Measurements from ENCODE around the gene AFAP1L1. TPM values are rescaled to one million over a fixed set of nuclear protein-coding genes. Genes with fewer than 3 reads are reported as not detected.

The AFAP1L1 gene
- total and polyA plus RNA-seq, 10 of the 15 experiments (the other 5 are each of a cell fraction or from before 2014, with no cell fraction given) = 0.11 TPM; not detected in 9

DNA sequence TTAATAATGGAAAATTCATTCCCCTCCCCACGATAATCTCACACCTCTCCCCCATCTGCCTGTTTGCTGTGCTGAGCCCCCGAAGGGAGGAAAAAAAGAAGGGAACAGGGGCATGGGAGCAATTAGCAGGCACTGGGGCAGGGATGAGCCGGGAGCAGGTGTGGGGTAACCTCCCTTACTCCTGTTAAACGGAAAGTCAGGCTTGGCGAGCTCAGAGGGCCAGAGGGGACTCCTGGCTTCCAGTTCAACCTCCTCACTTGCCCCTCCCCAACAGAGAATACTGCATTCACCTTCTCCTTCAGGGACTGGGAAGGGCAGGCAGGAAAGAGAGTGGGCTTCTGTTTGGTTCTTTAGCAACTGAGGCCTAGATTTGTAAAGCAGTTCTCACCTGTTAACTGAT is 1.6 kb downstream of the AFAP1L1 start:
- POLR2A ChIA-PET = no interaction called here
- H3K79me2 ChIP-seq (ENCODE audit: control insufficient read depth, insufficient read depth, low read length) = no peaks in the 10 kb centered on the region
- ATAC-seq (no peak), DNase-seq (ENCODE audit: low read depth, low spot score) (no peak), FAIRE-seq (no peak)
- no peak overlapping the region for H2AFZ ChIP-seq (ENCODE audit: control insufficient read depth, low read depth, low read length)
- no peaks in the 10 kb centered on the region for H4K20me1 ChIP-seq (ENCODE audit: control insufficient read depth, insufficient read depth)
- H3K4me3 ChIP-seq = no peak overlapping the region
- peaks cover 3% of the 10 kb centered on the region; the same call in 2 of the 3 replicates for H3K9me3 ChIP-seq (replicated peaks; ENCODE audit: control insufficient read depth, insufficient read depth, low read length)
- H3K27ac ChIP-seq (ENCODE audit: control insufficient read depth, insufficient read depth) = no peak overlapping the region
- H3K36me3 ChIP-seq (ENCODE audit: control insufficient read depth in 2 of 2, insufficient read depth in 2 of 2, low read length in 1 of 2) = no peaks in the 10 kb centered on the region
- no peak overlapping the region for H3K9ac ChIP-seq (ENCODE audit: control insufficient read depth, insufficient read depth, low read length)
- intact Hi-C loops (cut with micrococcal nuclease; ENCODE audit: unreplicated experiment) (no loop called here), in situ Hi-C loops (cut with MboI) (no loop called here)
- SMC1A ChIA-PET (ENCODE audit: uncharacterized antibody, unreplicated experiment) = no interaction called here
- H3K4me2 ChIP-seq (ENCODE audit: control insufficient read depth, insufficient read depth) = no peak overlapping the region
- no peaks in the 10 kb centered on the region for H3K4me1 ChIP-seq (ENCODE audit: control insufficient read depth, insufficient read depth, low read length)
- H3K27me3 ChIP-seq (replicated peaks in 1 of 2; ENCODE audit: control insufficient read depth in 2 of 2, insufficient read depth in 2 of 2, low read length in 1 of 2) = peaks cover 12 to 13% of the 10 kb centered on the region in 2 experiments
- TF ChIP-seq NRF1 (conservative IDR thresholded peaks at IDR 0.05; ENCODE audit: low read depth, low read length) = no peak
- TF ChIP-seq, protein P1, sequence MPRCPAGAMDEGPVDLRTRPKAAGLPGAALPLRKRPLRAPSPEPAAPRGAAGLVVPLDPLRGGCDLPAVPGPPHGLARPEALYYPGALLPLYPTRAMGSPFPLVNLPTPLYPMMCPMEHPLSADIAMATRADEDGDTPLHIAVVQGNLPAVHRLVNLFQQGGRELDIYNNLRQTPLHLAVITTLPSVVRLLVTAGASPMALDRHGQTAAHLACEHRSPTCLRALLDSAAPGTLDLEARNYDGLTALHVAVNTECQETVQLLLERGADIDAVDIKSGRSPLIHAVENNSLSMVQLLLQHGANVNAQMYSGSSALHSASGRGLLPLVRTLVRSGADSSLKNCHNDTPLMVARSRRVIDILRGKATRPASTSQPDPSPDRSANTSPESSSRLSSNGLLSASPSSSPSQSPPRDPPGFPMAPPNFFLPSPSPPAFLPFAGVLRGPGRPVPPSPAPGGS (IDR thresholded peaks at IDR 0.05; ENCODE audit: borderline replicate concordance, insufficient read depth, low read depth, low read length, poor library complexity, severe bottlenecking) = no peak
- TF ChIP-seq MEF2A (IDR thresholded peaks at IDR 0.05; ENCODE audit: insufficient read depth, low read depth, low read length) = no peak
- no peak for TF ChIP-seq BHLHE40 (IDR thresholded peaks at IDR 0.05; ENCODE audit: borderline replicate concordance in 1 of 2, low read depth in 2 of 2, low read length in 1 of 2)
- TF ChIP-seq, protein P2, sequence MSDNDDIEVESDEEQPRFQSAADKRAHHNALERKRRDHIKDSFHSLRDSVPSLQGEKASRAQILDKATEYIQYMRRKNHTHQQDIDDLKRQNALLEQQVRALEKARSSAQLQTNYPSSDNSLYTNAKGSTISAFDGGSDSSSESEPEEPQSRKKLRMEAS (IDR thresholded peaks at IDR 0.05; ENCODE audit: low read depth, low read length) = no peak
- TF ChIP-seq NBN (IDR thresholded peaks at IDR 0.05) = no peak
- TF ChIP-seq, protein P3, sequence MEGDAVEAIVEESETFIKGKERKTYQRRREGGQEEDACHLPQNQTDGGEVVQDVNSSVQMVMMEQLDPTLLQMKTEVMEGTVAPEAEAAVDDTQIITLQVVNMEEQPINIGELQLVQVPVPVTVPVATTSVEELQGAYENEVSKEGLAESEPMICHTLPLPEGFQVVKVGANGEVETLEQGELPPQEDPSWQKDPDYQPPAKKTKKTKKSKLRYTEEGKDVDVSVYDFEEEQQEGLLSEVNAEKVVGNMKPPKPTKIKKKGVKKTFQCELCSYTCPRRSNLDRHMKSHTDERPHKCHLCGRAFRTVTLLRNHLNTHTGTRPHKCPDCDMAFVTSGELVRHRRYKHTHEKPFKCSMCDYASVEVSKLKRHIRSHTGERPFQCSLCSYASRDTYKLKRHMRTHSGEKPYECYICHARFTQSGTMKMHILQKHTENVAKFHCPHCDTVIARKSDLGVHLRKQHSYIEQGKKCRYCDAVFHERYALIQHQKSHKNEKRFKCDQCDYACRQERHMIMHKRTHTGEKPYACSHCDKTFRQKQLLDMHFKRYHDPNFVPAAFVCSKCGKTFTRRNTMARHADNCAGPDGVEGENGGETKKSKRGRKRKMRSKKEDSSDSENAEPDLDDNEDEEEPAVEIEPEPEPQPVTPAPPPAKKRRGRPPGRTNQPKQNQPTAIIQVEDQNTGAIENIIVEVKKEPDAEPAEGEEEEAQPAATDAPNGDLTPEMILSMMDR (IDR thresholded peaks at IDR 0.05 in 2 of 3, conservative IDR thresholded peaks at IDR 0.05 in 1 of 3; ENCODE audit: control insufficient read depth in 2 of 3, extremely low read depth in 1 of 3, insufficient read depth in 1 of 3, low read depth in 3 of 3, low read length in 3 of 3) = no peak
- no TSS peak for BruUV-seq (replicated peaks)
- CTCF ChIA-PET = no interaction called here
- RAD21 ChIA-PET (ENCODE audit: unreplicated experiment) = no interaction called here
- 43% methylated on average over 5 of the region's 5 CpGs for WGBS (ENCODE audit: insufficient coverage, insufficient replicate concordance, low lambda C conversion rate, missing lambda C conversion rate)

Measured in GM12878 (cell line).